Naive thymus-derived CD8-positive, alpha-beta T cell (primary cell): ENCODE measurements around the gene CHD3. TPM values are rescaled to one million over a fixed set of nuclear protein-coding genes. Genes with fewer than 3 reads are reported as not detected.

Source experiments
- ATAC-seq, 2 donors: fragments of 150-1000 bp; cut with Tn5 transposase in 1 of 2; sonication (Bioruptor Pico), chemical (Tn5 transposase) in 1 of 2; 1 replicate in 1 of 2; 2 replicates in 1 of 2; pipeline ENCODE4 v1.10.0; 2021; ENCODE audit warnings: mild to moderate bottlenecking in 2 of 2, moderate library complexity in 2 of 2
- POLR2A ChIA-PET: fragments of 350-600 bp; sonication (Branson Sonifier 250); formaldehyde crosslinking; loops from one replicate; lab custom pipeline; 2021; ENCODE audit warnings: antibody characterized with exemption; lab: Charles Lee
- DNase-seq, 10 donors: peaks; one replicate each; pipeline versions ENCODE4 v3.0.0 to v3.0.0-alpha.2; 2020 to 2022
- H3K27ac Mint-ChIP-seq, 10 donors: one replicate each; pipeline ENCODE4 v1.8.0; 2020 to 2022; ENCODE audit warnings: mild to moderate bottlenecking in 10 of 10, mixed read lengths in 10 of 10, moderate library complexity in 4 of 10, inconsistent platforms in 1 of 10
- H3K27me3 Mint-ChIP-seq, 5 donors: one replicate each; pipeline ENCODE4 v1.8.0; 2021 to 2022; ENCODE audit warnings: mixed read lengths in 5 of 5
- H3K36me3 Mint-ChIP-seq, 3 donors: one replicate each; pipeline ENCODE4 v1.8.0; 2020 to 2022; ENCODE audit warnings: mixed read lengths in 3 of 3, mild to moderate bottlenecking in 2 of 3, inconsistent platforms in 1 of 3
- H3K4me1 Mint-ChIP-seq, 4 donors: one replicate each; pipeline ENCODE4 v1.8.0; 2021 to 2022; ENCODE audit warnings: mixed read lengths in 4 of 4
- H3K4me3 Mint-ChIP-seq, 10 donors: one replicate each; pipeline ENCODE4 v1.8.0; 2020 to 2022; ENCODE audit warnings: mild to moderate bottlenecking in 10 of 10, mixed read lengths in 10 of 10, moderate library complexity in 6 of 10, inconsistent platforms in 1 of 10
- H3K9me3 Mint-ChIP-seq, 9 donors: one replicate each; pipeline ENCODE4 v1.8.0; 2020 to 2022; ENCODE audit warnings: mixed read lengths in 9 of 9, mild to moderate bottlenecking in 3 of 9, inconsistent platforms in 1 of 9, moderate library complexity in 1 of 9
- polyA plus RNA-seq, 3 donors: library from polyadenylated mRNA; unstranded; fragments of 300-500 nt; fragmentation: Illumina TruSeq; gene quantifications; one replicate each; pipeline ENCODE4 v1.2.3, GENCODE V29; 2021
- total RNA-seq, 8 experiments: library from RNA in 2 of 8; stranded (reverse) in 2 of 8; gene quantifications; one replicate each; pipeline ENCODE4 v1.2.3 and lab custom pipeline; 2021 to 2026

The CHD3 gene
- total and polyA plus RNA-seq, 5 experiments from 2014 or later, result 4.3 to 281 (median 29.2) TPM

DNA sequence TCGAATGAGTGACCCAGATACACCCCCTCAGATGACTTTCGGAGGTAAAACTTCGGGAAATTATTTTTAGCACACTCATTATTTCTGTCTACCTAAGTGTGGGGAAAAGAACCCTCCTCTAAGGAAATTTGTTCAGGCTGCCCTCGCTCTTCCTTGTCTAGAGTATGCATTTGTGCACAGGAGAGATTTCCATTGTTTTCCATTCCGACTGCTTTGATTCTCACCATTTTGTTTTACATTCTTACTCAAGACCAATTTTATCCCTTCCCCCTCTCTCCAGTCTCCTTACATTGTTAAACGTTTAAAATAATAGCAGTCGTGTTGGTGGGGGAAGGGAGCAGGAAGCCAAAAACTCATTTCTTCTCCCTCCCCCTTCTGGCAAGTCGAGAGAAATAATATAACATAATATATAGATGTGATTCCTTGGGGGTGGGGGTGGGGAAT, 1.5 kb upstream of the CHD3 start:
- Mint-ChIP-seq H3K9me3 (peaks cover 0 to 2% (median 0%) of the 10 kb centered on the region in 9 donors), H3K4me3 (no peak overlapping the region), H3K4me1 (peaks cover 7 to 15% (median 9%) of the 10 kb centered on the region in 4 donors), H3K36me3 (peaks cover 0 to 35% (median 3%) of the 10 kb centered on the region in 3 donors), H3K27me3 (no peaks in the 10 kb centered on the region), H3K27ac (no peak overlapping the region)
- ATAC-seq, result peak; percentile 15 to 39
- no peak for DNase-seq
- POLR2A ChIA-PET, result interaction anchor here (1.6 to 2.2 kb wide), 5 partner anchors 23 to 53 kb away, joined by 4 to 17 read pairs (median 7); partner anchors contain the start of gene KDM6B

DNA sequence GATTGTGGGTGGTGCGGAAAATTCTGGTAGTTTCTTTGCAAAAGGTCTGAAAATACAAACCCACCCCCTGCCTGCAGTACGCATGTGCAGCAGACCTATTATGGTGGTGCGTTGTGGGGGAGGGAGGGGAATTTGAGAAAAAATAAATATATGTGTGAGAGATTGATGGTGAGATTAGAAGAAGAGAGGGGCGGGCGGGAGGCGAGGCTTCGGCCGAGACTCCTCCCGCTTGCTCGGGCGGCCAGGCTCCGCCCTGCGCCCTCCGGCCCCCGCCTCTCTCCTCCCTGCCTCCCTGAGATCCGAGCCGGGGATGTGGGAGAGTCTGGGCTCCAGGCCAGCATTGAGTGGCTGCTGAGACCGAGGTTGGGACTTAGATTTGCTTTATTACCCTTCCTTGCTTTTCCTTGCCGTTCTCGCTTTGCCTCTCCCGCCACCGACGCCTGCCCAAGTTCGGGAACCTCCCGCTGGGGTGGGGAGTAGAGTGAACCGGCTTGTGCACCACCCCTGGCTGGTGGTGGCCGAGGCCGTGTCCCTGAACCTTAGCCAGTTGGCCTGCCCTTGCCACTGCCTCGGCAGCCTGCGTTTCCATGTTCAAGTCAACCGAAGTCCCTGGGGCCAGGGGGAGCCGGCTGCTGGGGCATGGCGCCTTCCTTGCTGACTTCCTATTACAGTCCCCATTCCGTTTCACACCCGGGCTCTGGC, 956 bp upstream of the CHD3 start:
- Mint-ChIP-seq H3K4me1 (peaks cover 7 to 16% (median 9%) of the 10 kb centered on the region in 4 donors), H3K36me3 (peaks cover 0 to 39% (median 3%) of the 10 kb centered on the region in 3 donors), H3K27ac (no peak overlapping the region), H3K4me3 (no peak overlapping the region), H3K27me3 (no peaks in the 10 kb centered on the region), H3K9me3 (peaks cover 0 to 2% (median 0%) of the 10 kb centered on the region in 9 donors)
- ATAC-seq (peak; percentile 56 to 70), DNase-seq (peak; percentile 72 to 96 (median 86))
- POLR2A ChIA-PET, result no interaction called here

DNA sequence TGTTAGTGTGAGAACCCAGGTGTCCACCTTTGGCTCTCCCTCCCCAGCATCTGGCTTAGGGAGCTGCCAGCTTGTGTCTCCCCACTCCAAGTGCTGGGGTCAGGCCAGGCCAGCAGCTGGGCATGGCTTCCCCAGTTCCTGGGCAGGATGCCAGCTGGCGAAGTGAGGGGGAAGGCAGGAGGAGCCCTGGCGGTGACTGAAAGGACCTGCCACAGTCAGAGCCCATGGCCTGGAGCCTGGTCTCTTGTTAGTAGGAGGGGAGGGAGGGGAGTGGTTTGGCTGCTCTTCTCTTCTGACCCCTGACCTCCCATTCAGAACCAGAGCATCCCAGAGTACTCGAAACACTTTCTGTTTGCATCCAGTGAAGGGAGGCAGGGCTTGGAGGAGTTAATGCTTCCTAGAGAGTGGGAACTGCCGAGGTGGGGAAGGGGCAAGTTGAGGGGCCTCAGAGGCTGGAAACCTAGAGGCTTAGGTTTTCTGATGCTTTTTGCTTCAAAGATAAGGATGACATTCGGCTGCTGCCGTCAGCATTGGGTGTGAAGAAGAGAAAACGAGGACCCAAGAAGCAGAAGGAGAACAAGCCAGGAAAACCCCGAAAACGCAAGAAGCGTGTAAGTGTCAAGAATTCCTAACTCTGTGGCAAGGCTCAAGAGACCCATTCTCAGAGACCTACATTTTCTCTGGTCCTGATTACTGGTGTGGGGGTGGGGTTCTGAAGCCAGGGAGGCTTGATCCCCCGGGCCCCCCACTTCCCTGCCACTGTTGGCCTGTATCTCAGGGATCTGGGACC, 772 bp downstream of the CHD3 start:
- peak in 5 of 10 donors; percentile 6 to 66 (median 21) for DNase-seq
- Mint-ChIP-seq H3K9me3 (peaks cover 0 to 2% (median 0%) of the 10 kb centered on the region in 9 donors), H3K27me3 (no peaks in the 10 kb centered on the region), H3K4me3 (peak overlapping the region in 2 of 10 donors; percentile 22 to 38), H3K27ac (peak overlapping the region in 1 of 10 donors; percentile 62), H3K4me1 (peaks cover 5 to 14% (median 10%) of the 10 kb centered on the region in 4 donors), H3K36me3 (peaks cover 0 to 55% (median 6%) of the 10 kb centered on the region in 3 donors)
- POLR2A ChIA-PET, result interaction anchor here (1.6 kb wide), 2 partner anchors 32 to 34 kb away, joined by 3 to 4 read pairs; partner anchors contain the start of gene NAA38
- ATAC-seq, result no peak

DNA sequence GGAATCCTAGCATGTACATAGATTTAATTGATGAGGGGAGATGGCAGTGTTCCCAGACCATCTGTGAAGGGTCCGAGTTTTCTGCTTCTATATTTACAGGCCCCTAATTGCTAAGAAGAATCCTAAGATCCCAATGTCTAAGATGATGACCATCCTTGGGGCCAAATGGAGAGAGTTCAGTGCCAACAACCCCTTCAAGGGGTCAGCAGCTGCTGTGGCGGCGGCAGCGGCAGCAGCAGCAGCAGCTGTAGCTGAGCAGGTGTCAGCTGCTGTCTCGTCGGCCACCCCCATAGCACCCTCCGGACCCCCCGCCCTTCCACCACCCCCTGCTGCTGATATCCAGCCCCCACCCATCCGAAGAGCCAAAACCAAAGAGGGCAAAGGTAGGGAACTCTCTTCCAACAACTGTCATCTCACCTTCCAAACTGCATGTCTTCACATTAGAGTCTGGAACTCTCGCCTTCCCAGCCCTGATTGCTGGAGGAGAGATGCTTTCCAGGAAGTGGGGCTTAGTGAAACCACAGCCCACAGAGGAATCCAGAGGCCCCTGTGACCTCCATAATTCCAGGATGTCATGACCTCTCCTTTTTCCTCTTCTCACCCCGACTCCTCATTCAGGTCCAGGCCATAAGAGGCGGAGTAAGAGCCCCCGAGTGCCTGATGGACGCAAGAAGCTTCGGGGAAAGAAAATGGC, 4.7 kb downstream of the CHD3 start:
- Mint-ChIP-seq H3K9me3 (no peaks in the 10 kb centered on the region), H3K36me3 (peaks cover 12 to 89% (median 17%) of the 10 kb centered on the region in 3 donors), H3K27ac (peak overlapping the region in 1 of 10 donors; percentile 68), H3K4me3 (no peak overlapping the region), H3K4me1 (peaks cover 6 to 27% (median 21%) of the 10 kb centered on the region in 4 donors), H3K27me3 (no peaks in the 10 kb centered on the region)
- ATAC-seq (no peak), DNase-seq (no peak)
- POLR2A ChIA-PET, result interaction anchor here (0.7 kb wide), 1 partner anchor 9 kb away, joined by 3 read pairs; no protein-coding TSS in a partner anchor

DNA sequence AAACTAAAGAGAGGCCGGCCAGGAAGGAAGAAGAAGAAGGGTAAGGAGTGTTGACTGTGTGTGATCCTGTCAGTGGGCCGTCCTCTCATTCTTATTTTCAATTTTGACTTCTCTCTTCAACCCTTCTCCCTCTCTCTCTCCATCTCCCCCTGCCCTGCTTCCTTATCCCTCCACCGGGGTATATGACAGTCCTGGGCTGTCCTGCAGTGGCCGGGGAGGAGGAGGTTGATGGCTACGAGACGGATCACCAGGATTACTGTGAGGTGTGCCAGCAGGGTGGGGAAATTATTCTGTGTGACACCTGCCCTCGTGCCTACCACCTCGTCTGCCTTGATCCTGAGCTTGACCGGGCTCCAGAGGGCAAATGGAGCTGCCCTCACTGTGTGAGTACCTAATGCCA, 5.6 kb downstream of the CHD3 start:
- POLR2A ChIA-PET, result no interaction called here
- H3K4me3 Mint-ChIP-seq, result no peak overlapping the region
- no peaks in the 10 kb centered on the region for H3K9me3 Mint-ChIP-seq
- DNase-seq (no peak), ATAC-seq (no peak)
- peaks cover 6 to 27% (median 21%) of the 10 kb centered on the region in 4 donors for H3K4me1 Mint-ChIP-seq
- peaks cover 12 to 97% (median 22%) of the 10 kb centered on the region in 3 donors for H3K36me3 Mint-ChIP-seq
- no peaks in the 10 kb centered on the region for H3K27me3 Mint-ChIP-seq
- H3K27ac Mint-ChIP-seq, result peak overlapping the region in 7 of 10 donors; percentile 11 to 83 (median 31)

DNA sequence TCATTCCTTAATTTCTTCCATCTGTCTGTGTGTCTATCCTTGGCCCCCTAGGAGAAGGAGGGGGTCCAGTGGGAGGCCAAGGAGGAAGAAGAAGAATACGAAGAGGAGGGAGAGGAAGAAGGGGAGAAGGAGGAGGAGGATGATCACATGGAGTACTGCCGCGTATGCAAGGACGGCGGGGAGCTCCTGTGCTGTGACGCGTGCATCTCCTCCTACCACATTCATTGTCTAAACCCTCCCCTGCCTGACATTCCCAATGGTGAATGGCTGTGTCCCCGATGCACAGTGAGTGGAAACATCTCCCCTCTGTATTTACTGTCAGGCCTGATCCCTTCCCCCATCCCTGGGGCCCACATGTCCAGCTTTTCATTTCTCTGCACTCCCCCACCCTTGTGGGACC, 6.3 kb downstream of the CHD3 start:
- H3K4me3 Mint-ChIP-seq, result no peak overlapping the region
- peak overlapping the region in 6 of 10 donors; percentile 14 to 68 (median 34) for H3K27ac Mint-ChIP-seq
- no peak for DNase-seq
- H3K27me3 Mint-ChIP-seq, result no peaks in the 10 kb centered on the region
- no peak for ATAC-seq
- POLR2A ChIA-PET, result no interaction called here
- no peaks in the 10 kb centered on the region for H3K9me3 Mint-ChIP-seq
- peaks cover 12 to 97% (median 26%) of the 10 kb centered on the region in 3 donors for H3K36me3 Mint-ChIP-seq
- H3K4me1 Mint-ChIP-seq, result peaks cover 6 to 27% (median 21%) of the 10 kb centered on the region in 4 donors

DNA sequence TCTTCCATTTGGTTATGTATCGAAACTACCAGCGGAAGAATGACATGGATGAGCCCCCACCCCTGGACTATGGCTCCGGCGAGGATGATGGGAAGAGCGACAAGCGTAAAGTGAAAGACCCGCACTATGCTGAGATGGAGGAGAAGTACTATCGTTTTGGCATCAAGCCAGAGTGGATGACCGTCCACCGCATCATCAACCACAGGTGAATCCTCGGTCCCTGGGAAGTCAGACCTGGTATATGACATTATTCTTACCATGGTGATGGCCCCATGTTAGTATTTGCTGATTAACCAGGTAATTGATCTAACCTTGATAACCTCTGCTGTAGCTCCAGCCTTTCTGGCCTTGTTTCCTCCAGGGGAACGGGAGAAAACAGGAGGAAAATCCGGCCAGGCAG, 8.5 kb downstream of the CHD3 start:
- Mint-ChIP-seq H3K27ac (peak overlapping the region in 6 of 10 donors; percentile 6 to 78 (median 60)), H3K27me3 (no peaks in the 10 kb centered on the region), H3K4me1 (peaks cover 2 to 20% (median 14%) of the 10 kb centered on the region in 4 donors), H3K36me3 (peaks cover 12 to 97% (median 28%) of the 10 kb centered on the region in 3 donors), H3K4me3 (no peak overlapping the region), H3K9me3 (no peaks in the 10 kb centered on the region)
- DNase-seq (no peak), ATAC-seq (no peak)
- POLR2A ChIA-PET, result interaction anchor here (1.6 kb wide), 1 partner anchor 14 kb away, joined by 3 read pairs; no protein-coding TSS in a partner anchor

DNA sequence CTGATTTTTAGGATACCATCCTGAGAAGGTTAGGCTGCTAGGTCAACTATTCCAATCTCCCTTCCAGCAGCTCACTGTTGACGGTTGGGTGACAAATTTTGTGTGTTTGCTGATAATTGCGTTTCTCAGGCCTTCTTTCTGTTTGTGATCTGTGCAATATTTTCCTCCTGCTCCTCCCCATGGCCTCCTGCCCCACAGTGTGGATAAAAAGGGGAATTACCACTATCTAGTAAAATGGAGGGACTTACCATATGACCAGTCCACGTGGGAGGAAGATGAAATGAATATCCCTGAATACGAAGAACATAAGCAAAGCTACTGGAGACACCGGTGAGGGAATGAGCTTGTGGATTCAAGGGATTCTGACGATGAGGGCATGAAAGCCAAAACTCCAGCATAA, 9.2 kb downstream of the CHD3 start:
- Mint-ChIP-seq H3K36me3 (peaks cover 12 to 99% (median 28%) of the 10 kb centered on the region in 3 donors), H3K4me1 (peaks cover 2 to 20% (median 14%) of the 10 kb centered on the region in 4 donors), H3K27ac (peak overlapping the region; percentile 4 to 88 (median 60)), H3K4me3 (no peak overlapping the region), H3K9me3 (no peaks in the 10 kb centered on the region), H3K27me3 (no peaks in the 10 kb centered on the region)
- ATAC-seq (peak in 1 of 2 donors; percentile 62), DNase-seq (peak in 1 of 10 donors; percentile 26)
- POLR2A ChIA-PET, result interaction anchor here (0.6 to 1.6 kb wide), 3 partner anchors 14 to 35 kb away, joined by 3 to 6 read pairs (median 4); no protein-coding TSS in a partner anchor

DNA sequence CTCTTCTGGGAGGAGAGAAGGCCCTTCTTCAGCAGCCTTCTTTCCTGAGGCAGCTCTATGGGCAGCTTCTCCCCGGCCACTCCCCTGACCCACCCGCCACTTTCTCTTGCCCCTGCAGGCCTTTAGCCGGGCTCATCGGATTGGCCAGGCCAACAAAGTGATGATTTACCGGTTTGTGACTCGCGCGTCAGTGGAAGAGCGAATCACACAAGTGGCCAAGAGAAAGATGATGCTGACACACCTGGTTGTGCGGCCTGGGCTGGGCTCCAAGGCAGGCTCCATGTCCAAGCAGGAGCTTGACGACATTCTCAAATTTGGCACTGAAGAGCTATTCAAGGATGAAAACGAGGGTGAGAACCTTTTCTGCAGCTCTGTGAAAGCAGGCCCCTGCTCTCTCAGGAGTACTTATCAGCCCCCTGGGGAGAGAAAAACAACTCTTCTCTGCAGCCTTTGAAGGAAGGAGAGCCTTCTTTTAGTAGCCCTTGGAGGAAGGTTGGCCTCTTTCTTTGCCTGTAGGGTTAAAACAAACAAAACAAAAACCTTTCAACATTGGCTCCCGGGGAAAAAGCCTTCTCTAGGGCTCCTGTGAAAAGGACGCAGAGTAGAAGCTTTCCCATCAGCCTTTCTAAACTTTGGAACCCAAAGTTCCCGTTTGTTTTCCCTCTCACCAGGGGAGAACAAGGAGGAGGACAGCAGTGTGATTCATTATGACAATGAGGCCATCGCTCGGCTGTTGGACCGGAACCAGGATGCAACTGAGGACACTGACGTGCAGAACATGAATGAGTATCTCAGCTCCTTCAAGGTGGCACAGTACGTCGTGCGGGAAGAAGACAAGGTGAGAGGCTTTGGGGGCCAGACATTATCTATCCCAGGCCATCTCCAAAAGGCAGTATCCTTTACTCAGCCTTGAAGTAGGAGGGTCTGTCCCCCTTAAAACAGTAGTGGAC, 14.8 kb downstream of the CHD3 start:
- H3K9me3 Mint-ChIP-seq, result no peaks in the 10 kb centered on the region
- ATAC-seq (no peak), DNase-seq (no peak)
- H3K27ac Mint-ChIP-seq, result peak overlapping the region in 4 of 10 donors; percentile 48 to 91 (median 70)
- POLR2A ChIA-PET, result interaction anchor here (0.5 to 1.0 kb wide), 3 partner anchors 10 to 129 kb away, joined by 3 read pairs; no protein-coding TSS in a partner anchor
- no peaks in the 10 kb centered on the region for H3K27me3 Mint-ChIP-seq
- H3K4me1 Mint-ChIP-seq, result peaks cover 0 to 5% (median 1%) of the 10 kb centered on the region in 4 donors
- peaks cover 11 to 99% (median 37%) of the 10 kb centered on the region in 3 donors for H3K36me3 Mint-ChIP-seq
- no peak overlapping the region for H3K4me3 Mint-ChIP-seq

DNA sequence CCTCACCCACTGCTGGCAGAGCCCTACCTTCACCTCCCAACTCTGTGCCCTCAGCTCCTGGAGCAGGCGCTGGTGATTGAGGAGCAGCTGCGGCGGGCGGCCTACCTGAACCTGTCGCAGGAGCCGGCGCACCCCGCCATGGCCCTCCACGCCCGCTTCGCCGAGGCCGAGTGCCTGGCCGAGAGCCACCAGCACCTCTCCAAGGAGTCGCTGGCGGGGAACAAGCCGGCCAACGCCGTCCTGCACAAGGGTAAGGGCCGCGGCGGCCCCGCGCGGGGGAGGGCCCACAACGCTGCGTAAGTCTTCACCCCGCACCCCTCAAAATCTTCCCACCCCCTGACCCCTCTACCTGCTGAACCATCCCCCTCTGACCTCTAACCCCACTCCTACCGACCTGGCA, 20.5 kb downstream of the CHD3 start:
- POLR2A ChIA-PET, result no interaction called here
- Mint-ChIP-seq H3K4me3 (no peak overlapping the region), H3K27ac (no peak overlapping the region)

DNA sequence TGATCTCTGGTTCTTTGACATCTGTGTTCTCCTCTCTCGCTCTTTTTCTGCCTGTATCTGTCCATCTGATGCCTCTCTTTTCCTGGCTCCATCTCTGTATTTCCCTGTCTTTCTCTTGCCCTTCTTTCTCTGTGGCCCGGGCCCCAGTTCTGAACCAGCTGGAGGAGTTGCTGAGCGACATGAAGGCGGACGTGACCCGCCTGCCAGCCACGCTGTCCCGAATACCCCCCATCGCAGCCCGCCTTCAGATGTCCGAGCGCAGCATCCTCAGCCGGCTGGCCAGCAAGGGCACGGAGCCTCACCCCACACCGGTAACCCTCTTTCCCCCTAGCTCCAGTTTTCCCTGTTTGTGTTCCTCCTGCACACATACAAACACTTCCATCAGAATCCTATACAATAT, 21.7 kb downstream of the CHD3 start:
- Mint-ChIP-seq H3K27me3 (no peaks in the 10 kb centered on the region), H3K27ac (peak overlapping the region in 6 of 10 donors; percentile 2 to 86 (median 76)), H3K4me3 (no peak overlapping the region), H3K4me1 (peaks cover 15 to 25% (median 22%) of the 10 kb centered on the region in 4 donors), H3K36me3 (peaks cover 0 to 68% (median 18%) of the 10 kb centered on the region in 3 donors), H3K9me3 (no peaks in the 10 kb centered on the region)
- DNase-seq (no peak), ATAC-seq (no peak)
- POLR2A ChIA-PET, result interaction anchor here (0.8 kb wide), 1 partner anchor 80 kb away, joined by 4 read pairs; no protein-coding TSS in a partner anchor

More for the DNA sequence above, 20.5 kb downstream of the CHD3 start:
- DNase-seq, result no peak
- ATAC-seq, result no peak
- H3K36me3 Mint-ChIP-seq, result peaks cover 7 to 80% (median 26%) of the 10 kb centered on the region in 3 donors
- H3K4me1 Mint-ChIP-seq, result peaks cover 8 to 17% (median 15%) of the 10 kb centered on the region in 4 donors
- H3K27me3 Mint-ChIP-seq, result no peaks in the 10 kb centered on the region
- H3K9me3 Mint-ChIP-seq, result no peaks in the 10 kb centered on the region
